HPDE6-E6E7 (cell line): ENCODE results near the gene IVNS1ABP.
A peak's percentile ranks its signal among the peaks of the same experiment; 100 is the strongest.
"Not testable (repeated sequence)": the region's sequence is repeated elsewhere in the genome, so short reads cannot be mapped to it uniquely, and the experiment has no call there.

Experiments used
- DNase-seq: peaks from one replicate; pipeline ENCODE4 v3.0.0; 2011; ENCODE audit warnings: missing footprints; ENCODE audit errors: extremely low spot score

IVNS1ABP gene

GRCh38 chr1:185317034-185317885 is at the start of gene IVNS1ABP:
Gene IVNS1ABP, minus strand, starts transcription at chr1:185317243. Its CDS starts 7,750 bp downstream, at chr1:185309493.
- peak; percentile 88 for DNase-seq

GRCh38 chr1:185365951-185366350 is 48.9 kb upstream of the IVNS1ABP start:
- no peak for DNase-seq

DNA sequence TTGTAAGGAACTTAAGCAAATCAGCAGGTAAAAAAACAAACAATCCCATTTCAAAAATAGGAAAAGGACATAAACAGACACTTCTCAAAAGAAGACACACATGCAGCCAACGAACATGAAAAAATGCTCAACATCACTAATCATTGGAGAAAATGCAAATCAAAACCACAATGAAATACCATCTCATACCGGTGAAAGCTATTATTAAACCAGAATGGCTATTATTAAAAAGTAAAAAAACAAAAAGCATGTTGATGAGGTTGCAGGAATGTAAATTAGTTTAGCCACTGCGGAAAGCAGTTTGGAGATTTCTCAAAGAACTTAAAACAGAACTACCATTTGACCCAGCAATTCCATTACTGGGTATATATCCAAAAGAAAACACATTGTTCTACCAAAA is 47.5 kb upstream of the IVNS1ABP start:
- not testable (repeated sequence) for DNase-seq

GRCh38 chr1:185363205-185363604 is 46.2 kb upstream of the IVNS1ABP start:
- DNase-seq: no peak

- DNase-seq: no peak
Observed at GRCh38 chr1:185360714-185361113, 43.7 kb upstream of the IVNS1ABP start.

DNA sequence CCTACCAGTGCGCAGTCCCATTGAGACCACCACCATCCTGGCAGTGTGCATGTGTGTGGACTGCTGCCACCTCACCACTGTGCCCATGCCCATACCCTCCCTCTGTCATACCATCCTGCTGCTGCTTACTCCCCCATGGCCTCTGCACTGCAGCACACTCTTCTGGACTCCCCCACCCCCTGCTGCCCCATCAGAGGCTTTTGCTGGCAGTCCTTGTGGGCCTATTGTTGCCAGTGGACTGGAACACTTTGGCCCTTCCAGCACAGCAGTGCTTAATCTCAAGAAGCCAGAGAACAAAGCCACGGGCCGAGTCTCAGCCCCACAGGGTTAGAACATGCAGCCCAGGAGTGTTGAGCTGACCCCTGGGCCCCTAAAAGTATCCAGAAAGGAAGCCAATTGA is 41.9 kb upstream of the IVNS1ABP start:
- no peak for DNase-seq

DNA sequence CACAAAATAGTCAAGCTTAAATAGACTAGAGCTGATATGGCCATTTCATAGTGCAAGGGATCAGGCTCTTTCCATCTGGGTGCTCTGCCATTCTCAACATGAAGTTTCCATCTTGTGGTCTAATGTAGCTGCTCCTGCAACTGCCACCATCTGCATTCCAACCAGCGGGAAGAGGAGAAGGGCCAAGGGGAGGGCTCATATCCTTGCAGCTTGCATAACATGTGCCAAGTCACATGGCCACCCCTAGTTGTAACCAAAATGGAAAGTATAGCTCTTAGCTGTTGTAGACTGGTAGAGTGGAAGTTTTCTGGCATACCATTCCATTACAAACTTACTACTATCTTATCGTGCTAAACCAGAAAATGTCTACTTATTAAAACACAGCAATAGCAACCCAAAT is 38.9 kb upstream of the IVNS1ABP start:
- DNase-seq: no peak

DNA sequence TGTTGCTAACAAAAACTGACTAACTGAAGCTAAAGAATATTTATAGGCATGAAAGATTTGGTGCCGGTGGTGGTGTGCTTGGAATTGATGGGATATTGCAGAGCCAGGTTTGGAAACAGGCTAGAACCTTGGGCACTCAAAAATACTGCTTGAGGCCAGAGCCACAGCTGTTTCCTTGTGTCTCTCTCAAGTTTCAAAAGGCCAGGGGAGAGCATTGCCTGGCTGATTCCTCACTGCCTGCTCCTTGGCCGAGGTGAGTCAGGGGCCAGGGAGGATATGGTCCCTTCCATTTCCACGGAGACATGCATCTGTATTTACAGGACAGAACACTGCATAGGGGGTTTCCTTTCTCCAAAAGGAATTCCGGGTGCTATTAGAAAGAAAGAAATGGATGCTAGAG is 36.1 kb upstream of the IVNS1ABP start:
- no peak for DNase-seq

DNA sequence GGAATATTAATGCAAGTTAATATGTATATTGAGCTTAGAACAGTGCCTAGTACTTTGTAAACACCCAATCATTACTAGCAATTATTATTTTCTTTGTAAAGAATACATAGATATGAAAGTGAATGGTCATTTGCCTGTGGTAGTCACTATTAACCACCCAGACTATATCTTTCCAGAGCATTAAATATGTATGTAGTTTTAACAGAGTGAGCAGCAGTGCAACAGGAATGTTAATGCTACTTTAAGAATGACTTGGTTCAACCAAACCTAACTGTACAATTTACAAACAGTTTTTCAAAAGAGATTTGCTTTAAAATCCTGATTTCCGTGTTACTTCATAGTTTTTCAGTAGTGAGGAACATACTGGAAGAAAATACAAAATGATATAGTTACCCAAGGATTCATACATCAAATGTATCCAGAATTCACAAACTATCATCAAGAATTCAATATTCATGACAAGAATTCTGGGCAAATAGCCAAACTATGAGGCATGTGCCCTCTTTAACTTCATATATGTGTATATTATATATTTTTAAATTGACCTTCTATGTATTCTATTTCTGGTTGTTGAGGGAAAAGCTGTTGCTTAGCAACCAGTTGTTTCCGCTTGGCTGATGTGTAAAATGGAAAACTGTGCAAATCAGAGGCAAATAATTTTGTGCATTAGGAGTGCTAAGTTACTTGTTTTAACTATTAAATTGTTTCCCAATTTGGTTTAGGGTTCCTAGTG is 34.9 kb upstream of the IVNS1ABP start:
- DNase-seq: no peak

- no peak for DNase-seq
Observed at GRCh38 chr1:185350027-185350442, 33.0 kb upstream of the IVNS1ABP start.

- DNase-seq: no peak
Observed at GRCh38 chr1:185349556-185349955, 32.5 kb upstream of the IVNS1ABP start.

DNA sequence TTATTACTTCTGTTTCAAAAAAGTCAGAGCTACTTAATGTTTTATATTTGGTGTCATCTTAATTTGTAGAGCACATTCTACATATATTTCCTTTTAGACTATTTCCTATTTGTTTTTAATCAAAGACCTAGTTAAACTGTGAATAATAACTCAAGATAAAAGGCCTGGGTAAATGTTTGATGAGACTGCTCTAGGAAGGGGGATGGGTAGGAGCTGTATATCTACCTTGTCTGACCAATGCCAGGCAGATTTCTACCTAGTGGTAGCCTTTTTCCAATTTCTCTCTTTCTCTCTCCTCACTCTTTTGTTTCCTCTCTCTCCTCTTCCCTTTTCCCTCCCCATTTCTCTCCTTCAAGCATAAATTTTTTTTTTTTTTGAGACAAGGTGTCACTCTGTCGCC is 31.9 kb upstream of the IVNS1ABP start:
- no peak for DNase-seq

DNA sequence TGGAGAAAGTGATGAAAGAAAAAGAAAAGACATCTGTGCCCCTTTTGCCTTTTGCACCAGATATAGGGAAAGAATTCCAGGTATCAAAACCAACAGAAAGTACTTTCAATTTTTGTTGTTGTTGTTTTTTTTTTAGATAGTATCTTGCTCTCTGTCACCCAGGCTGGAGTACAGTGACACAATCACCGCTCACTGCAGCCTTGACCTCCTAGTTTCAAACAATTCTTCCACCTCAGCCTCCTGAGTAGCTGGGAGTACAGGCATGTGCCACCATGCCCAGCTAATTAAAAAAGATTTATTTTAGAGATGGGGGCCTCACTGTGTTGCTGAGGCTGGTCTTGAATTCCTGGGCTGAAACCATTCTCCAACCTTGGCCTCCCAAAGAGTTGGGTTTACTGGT is 31.3 kb upstream of the IVNS1ABP start:
- DNase-seq: no peak

- DNase-seq: no peak
Observed at GRCh38 chr1:185345913-185346720, 29.1 kb upstream of the IVNS1ABP start.

GRCh38 chr1:185343306-185343705 is 26.3 kb upstream of the IVNS1ABP start:
- no peak for DNase-seq

DNA sequence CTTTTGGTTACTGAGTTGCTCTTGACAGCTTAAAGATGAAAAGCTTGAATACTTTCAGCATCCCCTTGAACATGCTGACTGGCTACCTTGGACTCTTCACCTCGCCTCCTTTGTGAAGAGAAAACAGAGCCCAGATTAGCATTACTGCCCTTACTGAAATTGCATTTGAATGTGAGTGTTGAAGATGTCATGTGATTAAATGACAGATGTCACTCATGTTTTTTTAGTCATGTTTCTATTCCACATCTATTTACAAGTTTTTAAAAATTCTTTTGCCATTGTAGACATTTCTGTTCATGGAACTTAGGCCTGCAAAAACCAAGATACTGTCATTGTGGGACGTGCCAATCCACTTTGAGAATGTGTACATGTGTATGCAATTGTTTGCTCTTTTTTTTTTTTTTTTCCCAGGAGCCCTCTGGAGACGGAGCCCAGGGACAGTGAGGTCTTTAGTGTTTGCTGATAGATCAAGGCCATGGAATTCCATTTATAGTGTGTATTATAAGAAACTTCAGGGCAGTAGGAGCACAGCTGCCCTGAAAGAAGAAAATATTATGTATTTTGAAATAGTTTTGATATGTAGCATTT is 25.7 kb upstream of the IVNS1ABP start:
- no peak for DNase-seq

- DNase-seq: no peak
Observed at GRCh38 chr1:185342017-185342416, 25.0 kb upstream of the IVNS1ABP start.

GRCh38 chr1:185341196-185341781 is 24.2 kb upstream of the IVNS1ABP start:
- no peak for DNase-seq

GRCh38 chr1:185338719-185339622 is 21.9 kb upstream of the IVNS1ABP start:
- no peak for DNase-seq

DNA sequence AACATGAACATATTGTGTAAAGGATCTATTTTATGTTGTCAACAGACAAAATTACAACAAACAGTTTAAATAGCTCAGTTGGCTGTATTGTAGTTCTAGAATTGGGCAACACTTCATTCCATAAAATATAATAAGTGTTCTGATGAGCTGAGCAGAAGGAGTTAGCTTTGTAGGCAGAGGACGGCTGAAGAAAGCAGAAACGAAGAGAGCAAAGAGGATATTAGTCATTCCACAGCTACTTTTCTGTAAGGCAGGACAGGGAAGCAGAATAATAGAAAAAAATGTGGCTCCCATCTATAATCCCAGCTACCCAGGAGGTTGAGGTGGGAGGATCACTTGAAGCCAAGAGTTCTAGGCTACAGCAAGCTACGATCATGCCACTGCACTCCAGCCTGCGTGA is 20.2 kb upstream of the IVNS1ABP start:
- no peak for DNase-seq
